HepG2 (cell line): ENCODE data around the gene TBX15. TPM values are rescaled to one million over a fixed set of nuclear protein-coding genes. Genes with fewer than 3 reads are reported as not detected.

Experiments
- ATRX ChIP-seq: sonication (generic); formaldehyde crosslinking; IDR thresholded peaks from 2 replicates; pipeline ENCODE4 v1.4.0; 2020; ENCODE audit warnings: missing genetic modification reagents, borderline replicate concordance
- DMTF1 ChIP-seq: sonication (generic); formaldehyde crosslinking; IDR thresholded peaks from 2 replicates; pipeline ENCODE4 v1.4.0; 2020; ENCODE audit warnings: mild to moderate bottlenecking, missing genetic modification reagents
- ETV5 ChIP-seq: IDR thresholded peaks from 2 replicates; pipeline ENCODE4 v1.6.1; 2018; ENCODE audit warnings: missing biosample characterization, missing genetic modification reagents, inconsistent platforms, borderline replicate concordance
- FOXC1 ChIP-seq: sonication (generic); formaldehyde crosslinking; IDR thresholded peaks from 2 replicates; pipeline ENCODE4 v1.8.0; 2022; ENCODE audit warnings: mild to moderate bottlenecking, missing genetic modification reagents, borderline replicate concordance
- KLF15 ChIP-seq: sonication (generic); formaldehyde crosslinking; IDR thresholded peaks from 2 replicates; pipeline ENCODE4 v1.8.1; 2023; ENCODE audit warnings: borderline replicate concordance, mild to moderate bottlenecking, inconsistent platforms, missing genetic modification reagents, mixed read lengths
- MTF2 ChIP-seq: sonication (generic); formaldehyde crosslinking; IDR thresholded peaks from 2 replicates; pipeline ENCODE4 v1.5.0; 2020; ENCODE audit warnings: missing genetic modification reagents, borderline replicate concordance
- MZF1 ChIP-seq: sonication (generic); formaldehyde crosslinking; IDR thresholded peaks from 2 replicates; pipeline ENCODE4 v1.8.1; 2023; ENCODE audit warnings: mild to moderate bottlenecking, missing genetic modification reagents, borderline replicate concordance
- NFE2L1 ChIP-seq: sonication (generic); formaldehyde crosslinking; IDR thresholded peaks from 2 replicates; pipeline ENCODE4 v1.4.0; 2020; ENCODE audit warnings: missing genetic modification reagents, mild to moderate bottlenecking, borderline replicate concordance
- PHF21A ChIP-seq: sonication (generic); formaldehyde crosslinking; IDR thresholded peaks from 2 replicates; pipeline ENCODE4 v1.5.0; 2020; ENCODE audit warnings: mild to moderate bottlenecking, missing genetic modification reagents
- SNAI1 ChIP-seq: sonication (generic); formaldehyde crosslinking; IDR thresholded peaks from 2 replicates; pipeline ENCODE4 v1.5.0; 2020; ENCODE audit warnings: mild to moderate bottlenecking, missing genetic modification reagents, borderline replicate concordance
- U2AF1 ChIP-seq: fragments of 200-400 bp; formaldehyde crosslinking; optimal IDR thresholded peaks from 2 replicates; pipeline ENCODE3; 2017; ENCODE audit warnings: mild to moderate bottlenecking, low read depth, low read length
- ZBTB49 ChIP-seq: sonication (generic); formaldehyde crosslinking; IDR thresholded peaks from 2 replicates; pipeline ENCODE4 v1.4.0; 2020; ENCODE audit warnings: missing genetic modification reagents, borderline replicate concordance
- ZEB1 ChIP-seq: IDR thresholded peaks from 2 replicates; pipeline ENCODE4 v1.6.1; 2012; ENCODE audit warnings: mild to moderate bottlenecking, low read depth, inconsistent platforms; ENCODE audit not compliant: insufficient replicate concordance
- ZNF430 ChIP-seq: sonication (generic); formaldehyde crosslinking; IDR thresholded peaks from 2 replicates; pipeline ENCODE4 v1.9.0; 2021; ENCODE audit warnings: mild to moderate bottlenecking, missing genetic modification reagents
- ZNF530 ChIP-seq: sonication (generic); formaldehyde crosslinking; IDR thresholded peaks from 2 replicates; pipeline ENCODE4 v1.5.0; 2020; ENCODE audit warnings: low read depth, mild to moderate bottlenecking, missing genetic modification reagents
- ZNF615 ChIP-seq: sonication (generic); formaldehyde crosslinking; IDR thresholded peaks from 2 replicates; pipeline ENCODE4 v1.5.0; 2020; ENCODE audit warnings: mild to moderate bottlenecking, missing genetic modification reagents, borderline replicate concordance
- ZNF841 ChIP-seq: sonication (generic); formaldehyde crosslinking; IDR thresholded peaks from 2 replicates; pipeline ENCODE4 v1.8.1; 2023; ENCODE audit warnings: missing genetic modification reagents, borderline replicate concordance
- polyA plus RNA-seq, 8 experiments: library from polyadenylated mRNA; depleted of rRNA in 3 of 8; stranded (reverse) in 7 of 8; unstranded in 1 of 8; fragments of >200 nt; fragmentation: Illumina TruSeq in 4 of 8; extraction: Trizol in 4 of 8; gene quantifications; 2 replicates each; pipeline versions ENCODE4 v1.2.1 to v1.2.3, GENCODE V29; 2011 to 2016; ENCODE audit warnings: low read depth in 4 of 8, missing spikeins in 1 of 8, mixed read lengths in 1 of 8; ENCODE audit not compliant: insufficient read depth in 1 of 8
- total RNA-seq, 5 experiments: library from RNA; depleted of rRNA; stranded (reverse); fragments of >200 nt; fragmentation: Illumina TruSeq; extraction: Trizol; gene quantifications; 2 replicates each; pipeline ENCODE4 v1.2.3, GENCODE V29; 2016; ENCODE audit warnings: low read depth in 1 of 5
- TF ChIP-seq, protein P1 (sequence below): sonication (generic); formaldehyde crosslinking; IDR thresholded peaks from 2 replicates; pipeline ENCODE4 v1.4.0; 2020; ENCODE audit warnings: missing genetic modification reagents, borderline replicate concordance
- TF ChIP-seq, protein P2 (sequence below): sonication (generic); formaldehyde crosslinking; IDR thresholded peaks from 2 replicates; pipeline ENCODE4 v1.4.0; 2020; ENCODE audit warnings: missing genetic modification reagents

The TBX15 gene
- total and polyA plus RNA-seq, 2 of the 13 experiments (the other 11 are each of a cell fraction or from before 2014, with no cell fraction given) = 0.42 to 1.9 TPM

DNA sequence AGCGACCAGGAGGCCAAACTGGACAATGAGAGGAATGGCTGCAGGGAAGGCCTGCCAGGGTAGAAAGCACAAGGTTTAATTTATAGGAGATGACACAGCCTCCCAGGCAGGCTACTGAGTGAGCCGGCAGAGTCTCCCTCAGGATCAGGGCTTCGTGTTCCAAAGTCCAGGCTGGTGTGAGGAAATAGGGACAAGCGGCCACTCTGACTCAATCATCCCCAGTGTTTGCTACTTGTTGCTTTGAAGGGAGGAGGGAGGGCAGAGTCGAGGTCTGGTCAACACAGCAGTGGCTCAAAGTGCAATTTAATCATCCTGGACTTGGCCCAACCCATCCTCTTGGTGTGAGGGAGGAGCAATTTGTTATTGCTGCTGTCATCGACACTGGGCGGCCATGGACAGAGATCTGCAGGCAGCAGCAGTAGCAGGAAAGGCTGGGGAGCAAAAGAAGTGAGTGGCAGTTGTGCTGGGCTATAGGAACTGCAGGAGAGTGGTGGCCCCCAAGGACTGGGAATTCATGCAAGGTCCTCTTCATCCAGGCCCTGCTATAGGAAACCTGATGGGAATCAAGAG, 27.5 kb downstream of the TBX15 start (continued):
- TF ChIP-seq ZNF615 (no peak), FOXC1 (CRISPR knock-in tag) (peak; percentile 69; the same call in 1 of the 2 replicates), ZNF430 (CRISPR knock-in tag) (peak; percentile 90; the same call in 1 of the 2 replicates), ZEB1 (peak; percentile 50), MTF2 (CRISPR knock-in tag) (no peak), ETV5 (CRISPR knock-in tag) (peak; percentile 72; the same call in 1 of the 2 replicates), NFE2L1 (CRISPR knock-in tag) (no peak), ZBTB49 (no peak), ATRX (CRISPR knock-in tag) (no peak), U2AF1 (no peak), DMTF1 (CRISPR knock-in tag) (no peak), SNAI1 (CRISPR knock-in tag) (no peak), ZNF530 (no peak), KLF15 (CRISPR knock-in tag) (no peak; the same call in 1 of the 2 replicates), PHF21A (peak; percentile 98), ZNF841 (CRISPR knock-in tag) (no peak), MZF1 (CRISPR knock-in tag) (no peak)
- TF ChIP-seq, protein P1, sequence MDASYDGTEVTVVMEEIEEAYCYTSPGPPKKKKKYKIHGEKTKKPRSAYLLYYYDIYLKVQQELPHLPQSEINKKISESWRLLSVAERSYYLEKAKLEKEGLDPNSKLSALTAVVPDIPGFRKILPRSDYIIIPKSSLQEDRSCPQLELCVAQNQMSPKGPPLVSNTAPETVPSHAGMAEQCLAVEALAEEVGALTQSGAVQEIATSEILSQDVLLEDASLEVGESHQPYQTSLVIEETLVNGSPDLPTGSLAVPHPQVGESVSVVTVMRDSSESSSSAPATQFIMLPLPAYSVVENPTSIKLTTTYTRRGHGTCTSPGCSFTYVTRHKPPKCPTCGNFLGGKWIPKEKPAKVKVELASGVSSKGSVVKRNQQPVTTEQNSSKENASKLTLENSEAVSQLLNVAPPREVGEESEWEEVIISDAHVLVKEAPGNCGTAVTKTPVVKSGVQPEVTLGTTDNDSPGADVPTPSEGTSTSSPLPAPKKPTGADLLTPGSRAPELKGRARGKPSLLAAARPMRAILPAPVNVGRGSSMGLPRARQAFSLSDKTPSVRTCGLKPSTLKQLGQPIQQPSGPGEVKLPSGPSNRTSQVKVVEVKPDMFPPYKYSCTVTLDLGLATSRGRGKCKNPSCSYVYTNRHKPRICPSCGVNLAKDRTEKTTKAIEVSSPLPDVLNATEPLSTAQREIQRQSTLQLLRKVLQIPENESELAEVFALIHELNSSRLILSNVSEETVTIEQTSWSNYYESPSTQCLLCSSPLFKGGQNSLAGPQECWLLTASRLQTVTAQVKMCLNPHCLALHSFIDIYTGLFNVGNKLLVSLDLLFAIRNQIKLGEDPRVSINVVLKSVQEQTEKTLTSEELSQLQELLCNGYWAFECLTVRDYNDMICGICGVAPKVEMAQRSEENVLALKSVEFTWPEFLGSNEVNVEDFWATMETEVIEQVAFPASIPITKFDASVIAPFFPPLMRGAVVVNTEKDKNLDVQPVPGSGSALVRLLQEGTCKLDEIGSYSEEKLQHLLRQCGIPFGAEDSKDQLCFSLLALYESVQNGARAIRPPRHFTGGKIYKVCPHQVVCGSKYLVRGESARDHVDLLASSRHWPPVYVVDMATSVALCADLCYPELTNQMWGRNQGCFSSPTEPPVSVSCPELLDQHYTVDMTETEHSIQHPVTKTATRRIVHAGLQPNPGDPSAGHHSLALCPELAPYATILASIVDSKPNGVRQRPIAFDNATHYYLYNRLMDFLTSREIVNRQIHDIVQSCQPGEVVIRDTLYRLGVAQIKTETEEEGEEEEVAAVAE (CRISPR knock-in tag) = peak; percentile 65; the same call in 1 of the 2 replicates
- TF ChIP-seq, protein P2, sequence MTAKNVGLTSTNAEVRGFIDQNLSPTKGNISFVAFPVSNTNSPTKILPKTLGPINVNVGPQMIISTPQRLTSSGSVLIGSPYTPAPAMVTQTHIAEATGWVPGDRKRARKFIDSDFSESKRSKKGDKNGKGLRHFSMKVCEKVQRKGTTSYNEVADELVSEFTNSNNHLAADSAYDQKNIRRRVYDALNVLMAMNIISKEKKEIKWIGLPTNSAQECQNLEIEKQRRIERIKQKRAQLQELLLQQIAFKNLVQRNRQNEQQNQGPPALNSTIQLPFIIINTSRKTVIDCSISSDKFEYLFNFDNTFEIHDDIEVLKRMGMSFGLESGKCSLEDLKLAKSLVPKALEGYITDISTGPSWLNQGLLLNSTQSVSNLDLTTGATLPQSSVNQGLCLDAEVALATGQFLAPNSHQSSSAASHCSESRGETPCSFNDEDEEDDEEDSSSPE (CRISPR knock-in tag) = no peak
